Natural killer cell (primary cell): Measurements from ENCODE around the gene EIPR1. TPM values are rescaled to one million over a fixed set of nuclear protein-coding genes. Genes with fewer than 3 reads are reported as not detected.

ENCODE experiments used
- ATAC-seq, 3 donors: fragments of 150-1000 bp in 2 of 3; fragments of 200-7000 bp in 1 of 3; cut with Tn5 transposase; 1 replicate in 1 of 3; 2 replicates in 2 of 3; pipeline ENCODE4 v1.10.0; 2021; ENCODE audit warnings: mild to moderate bottlenecking in 2 of 3, moderate library complexity in 2 of 3
- DNase-seq, 2 donors: peaks; one replicate each; pipeline versions ENCODE4 v3.0.0 to v3.0.0-alpha.2; 2013 to 2021; ENCODE audit warnings: mixed read lengths in 1 of 2
- H3K27ac ChIP-seq: one replicate; pipeline ENCODE4 v1.5.1; 2013; ENCODE audit warnings: mild to moderate bottlenecking, low read length
- H3K27me3 ChIP-seq: one replicate; pipeline ENCODE4 v1.6.1; 2013; ENCODE audit warnings: low read length; ENCODE audit not compliant: control insufficient read depth, insufficient read depth
- H3K36me3 ChIP-seq: one replicate; pipeline ENCODE4 v1.6.1; 2013; ENCODE audit warnings: low read length; ENCODE audit not compliant: control insufficient read depth, insufficient read depth
- H3K4me1 ChIP-seq: one replicate; pipeline ENCODE4 v1.6.1; 2013; ENCODE audit warnings: low read length; ENCODE audit not compliant: control insufficient read depth, insufficient read depth
- H3K4me3 ChIP-seq: one replicate; pipeline ENCODE4 v1.5.1; 2013; ENCODE audit warnings: low read length
- H3K9me3 ChIP-seq: one replicate; pipeline ENCODE4 v1.6.1; 2013; ENCODE audit warnings: low read length; ENCODE audit not compliant: control insufficient read depth, insufficient read depth
- H3K27ac Mint-ChIP-seq, 2 donors: one replicate each; pipeline ENCODE4 v1.8.0; 2022; ENCODE audit warnings: mild to moderate bottlenecking in 2 of 2, mixed read lengths in 2 of 2, moderate library complexity in 1 of 2
- H3K27me3 Mint-ChIP-seq, 2 donors: one replicate each; pipeline ENCODE4 v1.8.0; 2022; ENCODE audit warnings: low read depth in 2 of 2, mixed read lengths in 2 of 2
- H3K36me3 Mint-ChIP-seq: one replicate; pipeline ENCODE4 v1.8.0; 2022; ENCODE audit warnings: mixed read lengths
- H3K4me1 Mint-ChIP-seq, 2 donors: one replicate each; pipeline ENCODE4 v1.8.0; 2022; ENCODE audit warnings: mixed read lengths in 2 of 2
- H3K4me3 Mint-ChIP-seq: one replicate; pipeline ENCODE4 v1.8.0; 2022; ENCODE audit warnings: mild to moderate bottlenecking, moderate library complexity, mixed read lengths
- H3K9me3 Mint-ChIP-seq, 2 donors: one replicate each; pipeline ENCODE4 v1.8.0; 2022; ENCODE audit warnings: mixed read lengths in 2 of 2
- WGBS: methylation state at CpG from one replicate; pipeline ENCODE4 v1.1.7; 2013; ENCODE audit warnings: missing lambda C conversion rate; ENCODE audit not compliant: insufficient coverage; 5-methylcytosine and 5-hydroxymethylcytosine counted together
- intact Hi-C: fragments of 100-400 bp; cut with micrococcal nuclease; formaldehyde crosslinking; loops from one replicate; pipeline ENCODE4 v1.14.2; 2022
- total RNA-seq, 4 donors: library from RNA; stranded (reverse); fragments of 120-200 nt in 1 of 4; gene quantifications; one replicate each; pipeline versions ENCODE4 v1.2.3 to v1.2.4, GENCODE V29; 2013 to 2022
- TF ChIP-seq, protein P1 (sequence below): fragments of 200-600 bp; IDR thresholded peaks from one replicate; pipeline ENCODE4 v1.8.0; 2022; ENCODE audit warnings: antibody characterized with exemption

Gene EIPR1
- total RNA-seq, 3 donors from 2014 or later (not counting 1 experiment from before 2014, with no cell fraction given): 26.8 to 28.8 (median 27.9) TPM

DNA sequence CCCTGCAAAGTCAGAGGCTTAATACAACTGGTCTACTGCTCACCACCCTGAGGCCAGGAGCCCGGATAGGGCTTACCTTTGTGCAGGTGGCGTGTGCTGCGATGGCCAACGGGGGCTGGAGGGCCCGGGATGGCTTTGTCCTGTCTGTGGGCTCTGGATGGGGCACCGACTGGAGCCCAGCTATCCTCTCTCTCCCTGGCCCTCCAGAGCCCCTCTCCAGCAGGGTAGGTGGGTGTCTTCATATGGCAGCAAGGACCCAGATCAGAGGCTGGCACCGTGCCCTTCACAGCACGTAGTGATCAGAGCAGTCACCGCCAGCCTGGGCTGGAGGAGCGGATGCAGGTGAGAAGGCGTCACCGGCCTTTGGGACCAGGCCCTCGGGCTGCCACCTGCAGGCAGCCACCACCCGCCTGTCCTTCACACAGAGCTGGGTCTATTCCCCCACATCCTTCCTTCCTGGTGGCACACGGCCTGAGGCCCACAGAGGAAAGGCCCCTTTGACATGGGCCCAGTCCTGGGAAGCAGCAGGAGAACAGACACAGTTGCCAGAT is 232.1 kb downstream of the EIPR1 start:
- WGBS: 83% methylated on average over 15 of the region's 15 CpGs
- H3K4me1 ChIP-seq: no peaks in the 10 kb centered on the region
- H3K36me3 ChIP-seq: no peaks in the 10 kb centered on the region
- Mint-ChIP-seq H3K36me3 (no peaks in the 10 kb centered on the region), H3K27ac (peak overlapping the region in 1 of 2 donors; percentile 44), H3K4me1 (peaks cover 11 to 13% of the 10 kb centered on the region in 2 donors), H3K27me3 (no peaks in the 10 kb centered on the region), H3K4me3 (no peak overlapping the region), H3K9me3 (no peaks in the 10 kb centered on the region)
- TF ChIP-seq, protein P1, sequence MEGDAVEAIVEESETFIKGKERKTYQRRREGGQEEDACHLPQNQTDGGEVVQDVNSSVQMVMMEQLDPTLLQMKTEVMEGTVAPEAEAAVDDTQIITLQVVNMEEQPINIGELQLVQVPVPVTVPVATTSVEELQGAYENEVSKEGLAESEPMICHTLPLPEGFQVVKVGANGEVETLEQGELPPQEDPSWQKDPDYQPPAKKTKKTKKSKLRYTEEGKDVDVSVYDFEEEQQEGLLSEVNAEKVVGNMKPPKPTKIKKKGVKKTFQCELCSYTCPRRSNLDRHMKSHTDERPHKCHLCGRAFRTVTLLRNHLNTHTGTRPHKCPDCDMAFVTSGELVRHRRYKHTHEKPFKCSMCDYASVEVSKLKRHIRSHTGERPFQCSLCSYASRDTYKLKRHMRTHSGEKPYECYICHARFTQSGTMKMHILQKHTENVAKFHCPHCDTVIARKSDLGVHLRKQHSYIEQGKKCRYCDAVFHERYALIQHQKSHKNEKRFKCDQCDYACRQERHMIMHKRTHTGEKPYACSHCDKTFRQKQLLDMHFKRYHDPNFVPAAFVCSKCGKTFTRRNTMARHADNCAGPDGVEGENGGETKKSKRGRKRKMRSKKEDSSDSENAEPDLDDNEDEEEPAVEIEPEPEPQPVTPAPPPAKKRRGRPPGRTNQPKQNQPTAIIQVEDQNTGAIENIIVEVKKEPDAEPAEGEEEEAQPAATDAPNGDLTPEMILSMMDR: no peak
- H3K4me3 ChIP-seq: no peak overlapping the region
- no peaks in the 10 kb centered on the region for H3K9me3 ChIP-seq
- intact Hi-C loops: no loop called here
- no peaks in the 10 kb centered on the region for H3K27me3 ChIP-seq
- DNase-seq: no peak
- no peak overlapping the region for H3K27ac ChIP-seq
- no peak for ATAC-seq

DNA sequence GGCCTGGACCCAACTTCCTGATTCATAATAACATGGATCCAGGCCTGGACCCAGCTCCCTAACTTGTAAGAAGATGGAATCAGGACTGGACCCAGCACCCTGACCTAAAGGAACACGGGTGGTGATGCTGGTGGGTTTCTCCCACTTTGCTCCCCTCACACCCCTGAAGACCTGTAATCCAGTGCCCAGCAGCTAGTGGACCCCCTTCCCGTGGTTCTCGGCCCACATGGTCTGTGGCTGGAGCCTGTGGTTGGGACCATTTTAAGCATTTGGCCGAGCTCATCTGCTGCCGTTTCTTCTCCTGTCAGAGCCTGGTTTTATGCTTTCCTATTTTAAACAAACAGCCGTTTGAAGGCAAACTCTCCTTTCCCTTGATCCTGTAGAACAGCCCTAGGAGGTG is 232.8 kb downstream of the EIPR1 start:
- TF ChIP-seq, protein P1: no peak
- DNase-seq (no peak), ATAC-seq (no peak)
- no peaks in the 10 kb centered on the region for H3K27me3 Mint-ChIP-seq
- H3K27ac ChIP-seq: no peak overlapping the region
- no peaks in the 10 kb centered on the region for H3K36me3 ChIP-seq
- no peaks in the 10 kb centered on the region for H3K27me3 ChIP-seq
- no peaks in the 10 kb centered on the region for H3K4me1 ChIP-seq
- intact Hi-C loops: no loop called here
- peaks cover 11 to 13% of the 10 kb centered on the region in 2 donors for H3K4me1 Mint-ChIP-seq
- no peaks in the 10 kb centered on the region for H3K9me3 Mint-ChIP-seq
- 84% methylated on average over 6 of the region's 6 CpGs for WGBS
- no peak overlapping the region for H3K4me3 ChIP-seq
- no peak overlapping the region for H3K27ac Mint-ChIP-seq
- no peaks in the 10 kb centered on the region for H3K9me3 ChIP-seq
- H3K36me3 Mint-ChIP-seq: no peaks in the 10 kb centered on the region
- H3K4me3 Mint-ChIP-seq: no peak overlapping the region

DNA sequence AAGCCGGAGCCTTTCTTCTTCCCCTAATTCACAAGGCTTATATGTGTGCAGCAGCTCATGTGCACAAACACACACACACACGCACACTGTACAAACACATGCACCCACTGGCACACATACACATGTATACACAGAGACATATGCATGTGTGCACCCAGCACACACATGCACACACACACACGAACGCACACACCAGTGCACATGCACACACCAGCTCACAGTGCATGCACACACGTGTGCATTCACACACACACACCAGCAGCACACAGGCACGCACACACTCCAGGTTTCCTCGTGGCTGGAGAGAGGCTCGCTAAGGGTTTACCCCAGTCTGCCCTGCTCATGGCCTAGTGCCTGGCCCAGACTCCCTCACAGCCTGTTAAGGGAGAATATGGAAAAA is 234.0 kb downstream of the EIPR1 start:
- Histone ChIP-seq H3K27ac (no peak overlapping the region), H3K36me3 (no peaks in the 10 kb centered on the region), H3K27me3 (no peaks in the 10 kb centered on the region), H3K9me3 (no peaks in the 10 kb centered on the region), H3K4me1 (no peaks in the 10 kb centered on the region), H3K4me3 (no peak overlapping the region)
- ATAC-seq: peak in 1 of 3 donors; percentile 22
- Mint-ChIP-seq H3K9me3 (no peaks in the 10 kb centered on the region), H3K4me3 (no peak overlapping the region), H3K4me1 (peaks cover 11 to 13% of the 10 kb centered on the region in 2 donors), H3K27ac (no peak overlapping the region), H3K36me3 (no peaks in the 10 kb centered on the region), H3K27me3 (no peaks in the 10 kb centered on the region)
- TF ChIP-seq, protein P1: no peak
- DNase-seq: no peak
- WGBS: 72% methylated on average over 8 of the region's 8 CpGs
- intact Hi-C loops: no loop called here

DNA sequence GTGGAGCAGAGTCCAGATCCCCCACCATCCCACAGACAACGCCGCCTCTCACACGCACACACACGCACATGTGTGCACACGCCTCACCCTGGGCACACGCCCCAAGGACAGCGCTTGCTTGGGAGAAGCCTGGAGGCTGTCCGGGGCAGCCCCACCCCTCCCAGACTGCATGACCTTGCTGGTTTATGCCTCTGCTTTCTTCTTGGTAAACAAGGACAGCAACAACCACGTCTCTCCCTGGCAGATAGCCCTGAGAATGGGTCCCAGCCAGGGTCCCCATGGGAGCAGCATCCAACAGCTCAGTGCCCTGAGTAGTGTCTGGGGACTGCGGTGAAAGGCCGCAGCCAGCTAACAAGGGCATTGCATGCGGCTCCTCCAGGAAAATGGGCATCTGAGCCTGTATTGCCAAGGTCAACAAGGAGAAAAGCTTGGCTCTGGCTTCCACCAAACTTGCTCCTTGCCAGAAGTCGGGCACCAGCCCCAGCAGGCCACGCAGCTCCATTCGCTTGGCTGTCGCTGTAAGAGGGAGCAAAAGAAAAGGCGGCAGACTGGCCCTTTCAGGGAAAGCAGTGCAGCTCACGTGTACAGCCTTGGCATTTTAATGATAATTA is 234.6 kb downstream of the EIPR1 start:
- H3K4me1 ChIP-seq: no peaks in the 10 kb centered on the region
- WGBS: 92% methylated on average over 17 of the region's 18 CpGs
- no peaks in the 10 kb centered on the region for H3K27me3 Mint-ChIP-seq
- H3K9me3 ChIP-seq: no peaks in the 10 kb centered on the region
- no peaks in the 10 kb centered on the region for H3K27me3 ChIP-seq
- H3K27ac ChIP-seq: no peak overlapping the region
- no peak overlapping the region for H3K27ac Mint-ChIP-seq
- no peaks in the 10 kb centered on the region for H3K36me3 ChIP-seq
- intact Hi-C loops: no loop called here
- no peak for ATAC-seq
- DNase-seq: no peak
- H3K4me3 Mint-ChIP-seq: no peak overlapping the region
- TF ChIP-seq, protein P1: no peak
- no peaks in the 10 kb centered on the region for H3K9me3 Mint-ChIP-seq
- H3K4me3 ChIP-seq: no peak overlapping the region
- no peaks in the 10 kb centered on the region for H3K36me3 Mint-ChIP-seq
- peaks cover 11 to 13% of the 10 kb centered on the region in 2 donors for H3K4me1 Mint-ChIP-seq
